ENCODE results near the gene TUBA1C. TPM values are rescaled to one million over a fixed set of nuclear protein-coding genes. Genes with fewer than 3 reads are reported as not detected.
"Not testable (repeated sequence)": the region's sequence is repeated elsewhere in the genome, so short reads cannot be mapped to it uniquely, and the experiment has no call there.

Gene TUBA1C
- total RNA-seq, 1 donor from 2014 or later: 54.9 TPM

GRCh38 chr12:49305762-49306510 lies 41.1 kb downstream of the TUBA1C start:
- ATAC-seq (no peak), DNase-seq (ENCODE audit: low spot score) (no peak)

- ATAC-seq (no peak), DNase-seq (ENCODE audit: low spot score) (no peak)
These were observed 44.5 kb downstream of the TUBA1C start for GRCh38 chr12:49309386-49309785.

GRCh38 chr12:49310451-49311000 lies 45.6 kb downstream of the TUBA1C start:
- DNase-seq (ENCODE audit: low spot score); ATAC-seq: not testable (repeated sequence)

GRCh38 chr12:49314811-49315210 lies 49.9 kb downstream of the TUBA1C start:
- ATAC-seq (no peak), DNase-seq (ENCODE audit: low spot score) (no peak)

GRCh38 chr12:49317118-49317517 lies 52.2 kb downstream of the TUBA1C start:
- not testable (repeated sequence) for DNase-seq (ENCODE audit: low spot score)

GRCh38 chr12:49320411-49321103 lies 55.7 kb downstream of the TUBA1C start:
- DNase-seq (ENCODE audit: low spot score); ATAC-seq: not testable (repeated sequence)

More at GRCh38 chr12:49317118-49317517, 52.2 kb downstream of the TUBA1C start:
- not testable (repeated sequence) for ATAC-seq

- DNase-seq (ENCODE audit: low spot score) (no peak), ATAC-seq (no peak)
These were observed 57.5 kb downstream of the TUBA1C start for GRCh38 chr12:49322367-49322707.

GRCh38 chr12:49322708-49323523 lies 58.0 kb downstream of the TUBA1C start, which contains the start of gene TROAP:
TSS of gene TROAP (plus strand) at chr12:49323255. CDS start at chr12:49323609, 354 bp downstream.
- ATAC-seq (peak; percentile 98), DNase-seq (ENCODE audit: low spot score) (peak; percentile 96)

GRCh38 chr12:49323524-49324097 lies 58.7 kb downstream of the TUBA1C start:
- no peak for DNase-seq (ENCODE audit: low spot score)
- no peak for ATAC-seq

Other genes starting within 250 kb of the TUBA1C start
- gene PRKAG1, start 246.3 kb upstream of the TUBA1C start, total RNA-seq: 27.7 TPM
- 44.8 TPM for gene KMT2D, start 204.3 kb upstream of the TUBA1C start, total RNA-seq
- gene RHEBL1, start 195.1 kb upstream of the TUBA1C start, total RNA-seq: 0.18 TPM
- not detected for gene DHH, start 170.3 kb upstream of the TUBA1C start, total RNA-seq
- gene LMBR1L, start 154.2 kb upstream of the TUBA1C start, total RNA-seq: 17.7 TPM
- 144 TPM for gene TUBA1B, start 133.7 kb upstream of the TUBA1C start, total RNA-seq
- 4.8 TPM for gene TUBA1A, start 76.0 kb upstream of the TUBA1C start, total RNA-seq
- gene PRPH, start 30.1 kb downstream of the TUBA1C start, total RNA-seq: not detected
- 0.48 TPM for gene TROAP, start 58.2 kb downstream of the TUBA1C start, total RNA-seq
- gene C1QL4, start 72.1 kb downstream of the TUBA1C start, total RNA-seq: not detected
- gene DNAJC22, start 81.8 kb downstream of the TUBA1C start, total RNA-seq: 42.3 TPM
- 5.9 TPM for gene SPATS2, start 102.4 kb downstream of the TUBA1C start, total RNA-seq

Measured in left lobe of liver (tissue), 2 donors.